Neuronal stem cell (in vitro differentiated cells): ENCODE measurements around the gene ALCAM.

ENCODE experiments used
- DNase-seq: peaks from one replicate; pipeline ENCODE4 v3.0.0-alpha.2; 2013; ENCODE audit warnings: low spot score
- H2AFZ ChIP-seq: one replicate; pipeline ENCODE4 v1.6.1; 2013; ENCODE audit warnings: mild to moderate bottlenecking, low read length, inconsistent platforms
- H2AK5ac ChIP-seq: 2 replicates; pipeline ENCODE4 v1.6.1; 2013; ENCODE audit warnings: low read depth, mild to moderate bottlenecking, inconsistent platforms, low read length, moderate library complexity, mixed read lengths
- H2BK120ac ChIP-seq: 2 replicates; pipeline ENCODE4 v1.6.1; 2013; ENCODE audit warnings: low read depth, mild to moderate bottlenecking, inconsistent platforms, low read length, moderate library complexity, mixed read lengths
- H2BK12ac ChIP-seq: one replicate; pipeline ENCODE4 v1.6.1; 2013; ENCODE audit warnings: low read length, inconsistent platforms
- H2BK15ac ChIP-seq: 2 replicates; pipeline ENCODE4 v1.6.1; 2013; ENCODE audit warnings: mild to moderate bottlenecking, low read length, inconsistent platforms, mixed read lengths
- H2BK5ac ChIP-seq: one replicate; pipeline ENCODE4 v1.6.1; 2013; ENCODE audit warnings: inconsistent platforms, mild to moderate bottlenecking, low read length, moderate library complexity
- H3K14ac ChIP-seq: one replicate; pipeline ENCODE4 v1.6.1; 2013; ENCODE audit warnings: low read length, inconsistent platforms
- H3K18ac ChIP-seq: 2 replicates; pipeline ENCODE4 v1.6.1; 2013; ENCODE audit warnings: low read length, inconsistent platforms
- H3K23ac ChIP-seq: 2 replicates; pipeline ENCODE4 v1.6.1; 2013; ENCODE audit warnings: low read depth, mild to moderate bottlenecking, mixed read lengths, low read length, inconsistent platforms; ENCODE audit not compliant: poor library complexity
- H3K27ac ChIP-seq: replicated peaks from 3 replicates; pipeline ENCODE4 v1.5.1; 2013; ENCODE audit warnings: low read length, inconsistent platforms
- H3K27me3 ChIP-seq, 3 experiments: 2 replicates each; pipeline ENCODE4 v1.6.1; 2013; ENCODE audit warnings: low read length in 3 of 3, mild to moderate bottlenecking in 2 of 3, inconsistent platforms in 1 of 3, low read depth in 1 of 3, mixed read lengths in 1 of 3, moderate library complexity in 1 of 3; ENCODE audit not compliant: control insufficient read depth in 3 of 3, insufficient read depth in 3 of 3
- H3K36me3 ChIP-seq, 2 donors: replicated peaks in 1 of 2; 2 replicates each; pipeline ENCODE4 v1.6.1; 2013; ENCODE audit warnings: low read length in 2 of 2; ENCODE audit not compliant: control insufficient read depth in 2 of 2, insufficient read depth in 2 of 2
- H3K4ac ChIP-seq: 2 replicates; pipeline ENCODE4 v1.6.1; 2013; ENCODE audit warnings: inconsistent platforms, mild to moderate bottlenecking, low read length, moderate library complexity
- H3K4me1 ChIP-seq, 2 donors: 1 replicate in 1 of 2; 2 replicates in 1 of 2; pipeline ENCODE4 v1.6.1; 2013; ENCODE audit warnings: low read length in 2 of 2, low read depth in 1 of 2; ENCODE audit not compliant: control insufficient read depth in 2 of 2, insufficient read depth in 1 of 2
- H3K4me2 ChIP-seq: one replicate; pipeline ENCODE4 v1.6.1; 2013; ENCODE audit warnings: mild to moderate bottlenecking, low read length, inconsistent platforms; ENCODE audit not compliant: insufficient read depth, poor library complexity, severe bottlenecking
- H3K4me3 ChIP-seq, 2 donors: 2 replicates each; pipeline ENCODE4 v1.5.1; 2013; ENCODE audit warnings: low read length in 2 of 2, mild to moderate bottlenecking in 2 of 2, inconsistent platforms in 1 of 2, moderate library complexity in 1 of 2
- H3K79me1 ChIP-seq: one replicate; pipeline ENCODE4 v1.6.1; 2013; ENCODE audit warnings: low read depth, mild to moderate bottlenecking, inconsistent platforms, low read length, moderate library complexity
- H3K9ac ChIP-seq: one replicate; pipeline ENCODE4 v1.6.1; 2013; ENCODE audit warnings: mild to moderate bottlenecking, low read depth, low read length, inconsistent platforms; ENCODE audit not compliant: poor library complexity
- H3K9me3 ChIP-seq, 2 donors: replicated peaks in 1 of 2; 2 replicates each; pipeline versions ENCODE3 to v1.6.1; 2013; ENCODE audit warnings: low read length in 2 of 2, mild to moderate bottlenecking in 2 of 2, inconsistent platforms in 1 of 2, low read depth in 1 of 2, mixed read lengths in 1 of 2, moderate library complexity in 1 of 2; ENCODE audit not compliant: control insufficient read depth in 2 of 2, insufficient read depth in 1 of 2
- H4K8ac ChIP-seq: one replicate; pipeline ENCODE4 v1.6.1; 2013; ENCODE audit warnings: low read depth, mild to moderate bottlenecking, inconsistent platforms, low read length, moderate library complexity
- H4K91ac ChIP-seq: one replicate; pipeline ENCODE4 v1.6.1; 2013; ENCODE audit warnings: low read length, low read depth, mild to moderate bottlenecking, inconsistent platforms; ENCODE audit not compliant: poor library complexity
- WGBS, 2 donors: extraction: QIAGEN DNeasy Blood & Tissue Kit; methylation state at CpG; one replicate each; pipeline ENCODE4 v1.1.7; 2013; ENCODE audit warnings: missing lambda C conversion rate in 2 of 2, mixed read lengths in 1 of 2; ENCODE audit not compliant: insufficient read length in 2 of 2, insufficient replicate concordance in 1 of 2; ENCODE audit errors: extremely low coverage in 2 of 2; 5-methylcytosine and 5-hydroxymethylcytosine counted together

The ALCAM gene

DNA sequence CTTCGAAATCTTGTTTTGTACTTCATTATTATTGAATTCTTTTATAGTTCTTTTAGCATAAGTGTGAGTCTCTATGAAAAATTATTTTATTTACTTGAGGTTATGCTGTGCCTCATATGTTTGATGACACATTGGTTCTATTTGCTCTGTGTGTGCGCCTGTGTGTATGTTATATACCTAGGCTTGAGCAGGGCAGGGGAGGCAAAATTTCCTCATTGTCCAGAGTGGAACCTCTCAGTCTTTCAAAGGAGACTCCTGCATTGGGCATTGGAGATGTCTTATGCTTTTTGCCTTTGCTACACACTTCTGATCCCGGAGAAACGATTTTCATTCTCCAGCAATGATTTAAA, 58.4 kb downstream of the ALCAM start:
- Histone ChIP-seq H3K18ac (no peak overlapping the region), H3K27me3 (no peaks in the 10 kb centered on the region), H3K9ac (no peak overlapping the region), H3K27ac (no peak overlapping the region), H2BK5ac (no peak overlapping the region), H3K9me3 (no peaks in the 10 kb centered on the region), H2AFZ (no peak overlapping the region), H2AK5ac (no peak overlapping the region), H4K8ac (no peak overlapping the region), H2BK120ac (no peak overlapping the region), H2BK12ac (no peak overlapping the region), H3K4me3 (no peak overlapping the region), H4K91ac (no peak overlapping the region), H3K4me1 (peaks cover 0 to 2% of the 10 kb centered on the region in 2 donors), H3K23ac (no peak overlapping the region), H2BK15ac (no peak overlapping the region), H3K4ac (no peak overlapping the region), H3K36me3 (no peaks in the 10 kb centered on the region), H3K79me1 (no peaks in the 10 kb centered on the region), H3K14ac (no peak overlapping the region), H3K4me2 (no peak overlapping the region)
- DNase-seq = no peak
- WGBS, 2 donors = no CpG with 5 or more reads among the region's 4 CpGs

DNA sequence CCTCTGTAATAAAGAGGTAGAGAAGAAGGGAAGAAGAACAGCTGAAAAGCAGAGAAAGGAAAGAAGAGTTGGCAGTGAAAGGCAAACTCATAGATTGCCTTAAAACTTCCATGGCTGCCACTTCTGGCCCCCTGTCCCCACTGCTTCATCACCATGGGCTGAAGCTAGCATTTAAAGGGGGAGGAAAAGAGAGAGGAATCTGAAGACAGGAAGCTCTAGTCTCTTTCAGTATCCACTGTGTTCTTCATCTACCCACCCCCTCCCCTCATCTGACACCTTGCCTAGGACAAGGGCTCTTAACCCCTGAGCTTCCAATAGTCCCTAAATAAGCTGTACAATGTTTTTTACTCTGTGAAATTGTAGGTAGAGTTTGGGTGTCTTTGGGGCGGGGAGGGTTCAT, 60.6 kb downstream of the ALCAM start:
- Histone ChIP-seq H3K36me3 (no peaks in the 10 kb centered on the region), H3K27ac (no peak overlapping the region), H2BK120ac (no peak overlapping the region), H4K91ac (no peak overlapping the region), H3K18ac (no peak overlapping the region), H3K4me3 (no peak overlapping the region), H2AFZ (peak overlapping the region; percentile 64), H3K4ac (no peak overlapping the region), H3K4me1 (peaks cover 0 to 2% of the 10 kb centered on the region in 2 donors), H2BK5ac (no peak overlapping the region), H2BK15ac (no peak overlapping the region), H2AK5ac (no peak overlapping the region), H3K79me1 (no peaks in the 10 kb centered on the region), H2BK12ac (no peak overlapping the region), H3K23ac (no peak overlapping the region), H3K9me3 (no peaks in the 10 kb centered on the region), H3K4me2 (no peak overlapping the region), H3K9ac (no peak overlapping the region), H3K27me3 (no peaks in the 10 kb centered on the region), H3K14ac (no peak overlapping the region), H4K8ac (no peak overlapping the region)
- DNase-seq = no peak
- WGBS, 2 donors = no CpG with 5 or more reads among the region's 1 CpG

GRCh38 chr3:105429034-105429762, 62.5 kb downstream of the ALCAM start:
- H3K4me1 ChIP-seq = peaks cover 0 to 2% of the 10 kb centered on the region in 2 donors
- no peak overlapping the region for H3K9ac ChIP-seq
- no peaks in the 10 kb centered on the region for H3K36me3 ChIP-seq
- H3K14ac ChIP-seq = no peak overlapping the region
- no peak overlapping the region for H4K8ac ChIP-seq
- no peak overlapping the region for H2AFZ ChIP-seq
- H2BK5ac ChIP-seq = no peak overlapping the region
- no peak for DNase-seq
- no peaks in the 10 kb centered on the region for H3K79me1 ChIP-seq
- H3K27me3 ChIP-seq = no peaks in the 10 kb centered on the region
- no peak overlapping the region for H4K91ac ChIP-seq
- no peak overlapping the region for H2BK15ac ChIP-seq
- H2AK5ac ChIP-seq = no peak overlapping the region
- H2BK120ac ChIP-seq = no peak overlapping the region
- H3K4me3 ChIP-seq = no peak overlapping the region
- H3K27ac ChIP-seq = no peak overlapping the region
- H3K18ac ChIP-seq = no peak overlapping the region
- no peak overlapping the region for H3K4ac ChIP-seq
- no peaks in the 10 kb centered on the region for H3K9me3 ChIP-seq
- H3K4me2 ChIP-seq = no peak overlapping the region
- H3K23ac ChIP-seq = no peak overlapping the region
- no peak overlapping the region for H2BK12ac ChIP-seq

- WGBS, 2 donors = no CpG with 5 or more reads among the region's 2 CpGs
- no peak overlapping the region for H2BK15ac ChIP-seq
These were observed 63.7 kb downstream of the ALCAM start for GRCh38 chr3:105430455-105430854.

More at GRCh38 chr3:105430455-105430854, 63.7 kb downstream of the ALCAM start:
- Histone ChIP-seq H3K27ac (no peak overlapping the region), H3K4ac (no peak overlapping the region), H2BK12ac (no peak overlapping the region), H3K4me1 (peaks cover 0 to 2% of the 10 kb centered on the region in 2 donors), H4K8ac (no peak overlapping the region), H3K23ac (no peak overlapping the region), H2BK5ac (no peak overlapping the region), H3K9ac (no peak overlapping the region), H3K79me1 (no peaks in the 10 kb centered on the region), H3K4me3 (no peak overlapping the region), H2BK120ac (no peak overlapping the region), H3K18ac (no peak overlapping the region), H3K27me3 (no peaks in the 10 kb centered on the region), H4K91ac (no peak overlapping the region), H3K9me3 (no peaks in the 10 kb centered on the region), H3K4me2 (no peak overlapping the region), H2AFZ (no peak overlapping the region), H3K36me3 (no peaks in the 10 kb centered on the region), H3K14ac (no peak overlapping the region), H2AK5ac (no peak overlapping the region)
- no peak for DNase-seq
